HepG2 (cell line): ENCODE measurements around the gene ZBTB44. TPM values are rescaled to one million over a fixed set of nuclear protein-coding genes. Genes with fewer than 3 reads are reported as not detected.

Experiments
- ATAC-seq: fragments of 200-7000 bp; cut with Tn5 transposase; 3 replicates; pipeline ENCODE4 v1.9.1; 2020; ENCODE audit warnings: mild to moderate bottlenecking, moderate library complexity
- BruUV-seq: library from RNA; stranded (reverse); fragments of 400-500 nt; replicated peaks from 2 replicates; lab custom pipeline; 2021; lab: Mats Ljungman, UMichigan
- CTCF ChIA-PET: fragments of 300-600 bp; formaldehyde crosslinking; extraction: SDS; loops from one replicate; lab custom pipeline; 2021; ENCODE audit warnings: low total read pairs, inconsistent platforms, low intra/inter-chr PET ratio; lab: Yijun Ruan, JAX
- POLR2A ChIA-PET: fragments of 350-600 bp; sonication (Branson Sonifier 250); formaldehyde crosslinking; loops from one replicate; lab custom pipeline; 2020; ENCODE audit warnings: antibody characterized with exemption, inconsistent platforms; lab: Yijun Ruan, JAX
- DNase-seq: peaks from one replicate; pipeline ENCODE4 v3.0.0-alpha.2; 2015; ENCODE audit warnings: low spot score
- FAIRE-seq: peaks from 3 replicates; lab custom pipeline; 2011; peaks lifted over from hg19 to GRCh38; lab: Jason Lieb, UNC
- H2AFZ ChIP-seq: one replicate; pipeline ENCODE4 v1.6.1; 2011; ENCODE audit warnings: low read length, inconsistent platforms
- H3K27ac ChIP-seq: fragments of 300-600 bp; 3 replicates; pipeline ENCODE4 v1.8.0; 2011; ENCODE audit warnings: mixed run types, mild to moderate bottlenecking, mixed read lengths, low read length, inconsistent platforms; ENCODE audit not compliant: insufficient read depth; ENCODE audit errors: extremely low read length
- H3K27me3 ChIP-seq, 2 experiments: fragments of 200-600 bp in 1 of 2; 2 replicates in 1 of 2; 3 replicates in 1 of 2; pipeline versions ENCODE4 v1.6.0 to v1.8.0; 2011; ENCODE audit warnings: low read length in 2 of 2, mild to moderate bottlenecking in 2 of 2, moderate library complexity in 2 of 2, inconsistent platforms in 1 of 2; ENCODE audit not compliant: insufficient read depth in 2 of 2, control insufficient read depth in 1 of 2
- H3K36me3 ChIP-seq, 2 experiments: fragments of 200-600 bp in 1 of 2; replicated peaks in 1 of 2; 2 replicates in 1 of 2; 3 replicates in 1 of 2; pipeline versions ENCODE4 v1.5.1 to v1.8.0; 2011; ENCODE audit warnings: low read length in 2 of 2, inconsistent platforms in 1 of 2; ENCODE audit not compliant: insufficient read depth in 2 of 2, control insufficient read depth in 1 of 2
- H3K4me1 ChIP-seq: 2 replicates; pipeline ENCODE4 v1.5.1; 2012; ENCODE audit warnings: low read length, inconsistent platforms; ENCODE audit not compliant: insufficient read depth
- H3K4me2 ChIP-seq: 2 replicates; pipeline ENCODE4 v1.6.0; 2011; ENCODE audit warnings: low read depth, low read length, inconsistent platforms
- H3K4me3 ChIP-seq, 3 experiments: fragments of 200-600 bp in 1 of 3; sonication (generic), shearing (Covaris generic) in 1 of 3; replicated peaks in 1 of 3; 2 replicates each; pipeline ENCODE4 v1.5.1; 2011 to 2016; ENCODE audit warnings: low read length in 3 of 3, inconsistent platforms in 2 of 3, low read depth in 2 of 3, mild to moderate bottlenecking in 2 of 3, control low read depth in 1 of 3, mixed read lengths in 1 of 3; ENCODE audit not compliant: insufficient read depth in 1 of 3
- H3K79me2 ChIP-seq: one replicate; pipeline ENCODE4 v1.6.1; 2011; ENCODE audit warnings: low read length, inconsistent platforms; ENCODE audit not compliant: insufficient read depth
- H3K9ac ChIP-seq: 2 replicates; pipeline ENCODE4 v1.6.0; 2011; ENCODE audit warnings: mild to moderate bottlenecking, low read depth, low read length, inconsistent platforms; ENCODE audit not compliant: insufficient read depth
- H3K9me3 ChIP-seq: 2 replicates; pipeline ENCODE4 v1.5.1; 2012; ENCODE audit warnings: mild to moderate bottlenecking, low read length
- H4K20me1 ChIP-seq: 2 replicates; pipeline ENCODE4 v1.6.0; 2011; ENCODE audit warnings: inconsistent platforms, mild to moderate bottlenecking, low read length, moderate library complexity; ENCODE audit not compliant: insufficient read depth
- BRD4 ChIP-seq: sonication (generic); formaldehyde crosslinking; IDR thresholded peaks from 2 replicates; pipeline ENCODE4 v1.4.0; 2020; ENCODE audit warnings: missing genetic modification reagents
- CEBPB ChIP-seq: IDR thresholded peaks from 2 replicates; pipeline ENCODE4 v1.6.1; 2011; ENCODE audit warnings: low read depth, low read length, improper control_type of control experiment, borderline replicate concordance
- RBM39 ChIP-seq: fragments of 200-400 bp; formaldehyde crosslinking; IDR thresholded peaks from one replicate; pipeline ENCODE4 v1.6.1; 2018; ENCODE audit warnings: antibody characterized with exemption, mild to moderate bottlenecking, low read depth, low read length; ENCODE audit not compliant: poor library complexity, severe bottlenecking
- SKI ChIP-seq: fragments of 450-650 bp; IDR thresholded peaks from one replicate; pipeline ENCODE4 v1.6.1; 2018; ENCODE audit warnings: mild to moderate bottlenecking; ENCODE audit not compliant: partially characterized antibody
- SRSF4 ChIP-seq: fragments of 200-400 bp; formaldehyde crosslinking; IDR thresholded peaks from one replicate; pipeline ENCODE4 v1.6.1; 2018; ENCODE audit warnings: mild to moderate bottlenecking, low read depth, low read length, moderate library complexity; ENCODE audit not compliant: poor library complexity, severe bottlenecking
- ZBTB21 ChIP-seq: sonication (generic); formaldehyde crosslinking; IDR thresholded peaks from 2 replicates; pipeline ENCODE4 v1.4.0; 2020; ENCODE audit warnings: missing genetic modification reagents
- ZNF839 ChIP-seq: sonication (generic); formaldehyde crosslinking; IDR thresholded peaks from 2 replicates; pipeline ENCODE4 v1.4.0; 2020; ENCODE audit warnings: missing genetic modification reagents, mild to moderate bottlenecking, borderline replicate concordance
- WGBS: methylation state at CpG from one replicate; pipeline ENCODE4 v1.1.6; 2017; ENCODE audit warnings: low lambda C conversion rate; 5-methylcytosine and 5-hydroxymethylcytosine counted together
- in situ Hi-C: cut with HindIII; loops from 2 replicates; pipeline ENCODE4 v1.10.0; 2017; ENCODE audit warnings: low pct_unique_long_range_greater_than_20kb; ENCODE audit not compliant: extremely low pct_ligation_motif_present
- intact Hi-C: fragments of 100-400 bp; cut with micrococcal nuclease; formaldehyde crosslinking; loops from one replicate; pipeline ENCODE4 v1.10.0; 2022; ENCODE audit not compliant: unreplicated experiment
- polyA plus RNA-seq, 8 experiments: library from polyadenylated mRNA; depleted of rRNA in 3 of 8; stranded (reverse) in 7 of 8; unstranded in 1 of 8; fragments of >200 nt; fragmentation: Illumina TruSeq in 4 of 8; extraction: Trizol in 4 of 8; gene quantifications; 2 replicates each; pipeline versions ENCODE4 v1.2.1 to v1.2.3, GENCODE V29; 2011 to 2016; ENCODE audit warnings: low read depth in 4 of 8, missing spikeins in 1 of 8, mixed read lengths in 1 of 8; ENCODE audit not compliant: insufficient read depth in 1 of 8
- total RNA-seq, 5 experiments: library from RNA; depleted of rRNA; stranded (reverse); fragments of >200 nt; fragmentation: Illumina TruSeq; extraction: Trizol; gene quantifications; 2 replicates each; pipeline ENCODE4 v1.2.3, GENCODE V29; 2016; ENCODE audit warnings: low read depth in 1 of 5
- TF ChIP-seq, protein P1 (sequence below): sonication (generic); formaldehyde crosslinking; IDR thresholded peaks from 2 replicates; pipeline ENCODE4 v1.8.1; 2023; ENCODE audit warnings: mild to moderate bottlenecking, missing genetic modification reagents, borderline replicate concordance
- TF ChIP-seq, protein P2 (sequence below): sonication (generic); formaldehyde crosslinking; IDR thresholded peaks from 2 replicates; pipeline ENCODE4 v1.4.0; 2020; ENCODE audit warnings: missing genetic modification reagents, borderline replicate concordance
- TF ChIP-seq, protein P3 (sequence below): sonication (generic); formaldehyde crosslinking; IDR thresholded peaks from 2 replicates; pipeline ENCODE4 v1.4.0; 2020; ENCODE audit warnings: missing genetic modification reagents

Gene ZBTB44
- total and polyA plus RNA-seq, 2 of the 13 experiments (the other 11 are each of a cell fraction or from before 2014, with no cell fraction given): 22.8 to 23.6 TPM

DNA sequence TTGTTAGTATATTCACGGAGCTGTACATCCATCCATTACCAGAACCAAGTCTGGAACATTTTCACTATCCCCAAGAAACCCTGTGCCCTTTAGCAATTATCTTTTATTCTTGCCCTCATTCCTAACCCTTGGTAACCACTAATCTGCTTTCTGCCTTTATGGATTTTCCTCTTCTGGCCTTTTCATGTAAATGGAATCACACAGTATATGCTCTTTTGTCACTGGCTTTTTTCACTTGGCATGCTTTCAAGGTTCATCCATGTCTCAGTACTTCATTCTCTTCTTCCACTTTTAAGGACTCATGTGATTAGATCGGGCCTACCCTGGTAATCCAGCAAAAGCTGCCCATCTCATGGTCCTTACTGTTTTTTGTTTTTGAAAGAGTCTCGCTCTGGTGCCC, 11.0 kb upstream of the ZBTB44 start (continued):
- TF ChIP-seq SRSF4: no peak
- no peak for TF ChIP-seq BRD4 (CRISPR knock-in tag)
- TF ChIP-seq ZNF839 (CRISPR knock-in tag): no peak
- TF ChIP-seq SKI: no peak
- TF ChIP-seq, protein P1, sequence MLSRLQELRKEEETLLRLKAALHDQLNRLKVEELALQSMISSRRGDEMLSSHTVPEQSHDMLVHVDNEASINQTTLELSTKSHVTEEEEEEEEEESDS (CRISPR knock-in tag): no peak
- no peak for TF ChIP-seq ZBTB21 (CRISPR knock-in tag)
- TF ChIP-seq, protein P2, sequence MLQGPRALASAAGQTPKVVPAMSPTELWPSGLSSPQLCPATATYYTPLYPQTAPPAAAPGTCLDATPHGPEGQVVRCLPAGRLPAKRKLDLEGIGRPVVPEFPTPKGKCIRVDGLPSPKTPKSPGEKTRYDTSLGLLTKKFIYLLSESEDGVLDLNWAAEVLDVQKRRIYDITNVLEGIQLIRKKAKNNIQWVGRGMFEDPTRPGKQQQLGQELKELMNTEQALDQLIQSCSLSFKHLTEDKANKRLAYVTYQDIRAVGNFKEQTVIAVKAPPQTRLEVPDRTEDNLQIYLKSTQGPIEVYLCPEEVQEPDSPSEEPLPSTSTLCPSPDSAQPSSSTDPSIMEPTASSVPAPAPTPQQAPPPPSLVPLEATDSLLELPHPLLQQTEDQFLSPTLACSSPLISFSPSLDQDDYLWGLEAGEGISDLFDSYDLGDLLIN (CRISPR knock-in tag): no peak

GRCh38 chr11:130323452-130324450, 9.0 kb upstream of the ZBTB44 start:
- POLR2A ChIA-PET: no interaction called here

More at GRCh38 chr11:130323452-130324450, 9.0 kb upstream of the ZBTB44 start:
- no peaks in the 10 kb centered on the region for H4K20me1 ChIP-seq
- no peak overlapping the region for H2AFZ ChIP-seq
- intact Hi-C loops (no loop called here), in situ Hi-C loops (no loop called here)
- H3K4me1 ChIP-seq: peaks cover 8% of the 10 kb centered on the region
- no peaks in the 10 kb centered on the region; a peak in 2 of 5 replicates for H3K27me3 ChIP-seq
- CTCF ChIA-PET: no interaction called here
- H3K4me3 ChIP-seq: no peak overlapping the region
- no peak overlapping the region for H3K27ac ChIP-seq
- ATAC-seq (no peak), DNase-seq (no peak), FAIRE-seq (no peak)
- 49% methylated on average over 7 of the region's 7 CpGs for WGBS
- H3K9ac ChIP-seq: no peak overlapping the region
- no peaks in the 10 kb centered on the region for H3K79me2 ChIP-seq
- peaks cover 10% of the 10 kb centered on the region for H3K9me3 ChIP-seq
- no peak overlapping the region for H3K4me2 ChIP-seq
- no TSS peak for BruUV-seq
- peak; percentile 31; the same call in 1 of the 2 replicates for TF ChIP-seq CEBPB
- TF ChIP-seq RBM39: no peak
- TF ChIP-seq, protein P3, sequence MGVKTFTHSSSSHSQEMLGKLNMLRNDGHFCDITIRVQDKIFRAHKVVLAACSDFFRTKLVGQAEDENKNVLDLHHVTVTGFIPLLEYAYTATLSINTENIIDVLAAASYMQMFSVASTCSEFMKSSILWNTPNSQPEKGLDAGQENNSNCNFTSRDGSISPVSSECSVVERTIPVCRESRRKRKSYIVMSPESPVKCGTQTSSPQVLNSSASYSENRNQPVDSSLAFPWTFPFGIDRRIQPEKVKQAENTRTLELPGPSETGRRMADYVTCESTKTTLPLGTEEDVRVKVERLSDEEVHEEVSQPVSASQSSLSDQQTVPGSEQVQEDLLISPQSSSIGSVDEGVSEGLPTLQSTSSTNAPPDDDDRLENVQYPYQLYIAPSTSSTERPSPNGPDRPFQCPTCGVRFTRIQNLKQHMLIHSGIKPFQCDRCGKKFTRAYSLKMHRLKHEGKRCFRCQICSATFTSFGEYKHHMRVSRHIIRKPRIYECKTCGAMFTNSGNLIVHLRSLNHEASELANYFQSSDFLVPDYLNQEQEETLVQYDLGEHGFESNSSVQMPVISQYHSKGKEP (CRISPR knock-in tag): no peak
- no peaks in the 10 kb centered on the region for H3K36me3 ChIP-seq
